CD4-positive, alpha-beta T cell treated with Interleukin-17A for 4 hours (primary cell): Measurements from ENCODE around the gene SLC25A13.

Experiments
- DNase-seq: peaks from one replicate; pipeline ENCODE4 v3.0.0-alpha.2; 2020; ENCODE audit warnings: mixed read lengths

Gene SLC25A13

DNA sequence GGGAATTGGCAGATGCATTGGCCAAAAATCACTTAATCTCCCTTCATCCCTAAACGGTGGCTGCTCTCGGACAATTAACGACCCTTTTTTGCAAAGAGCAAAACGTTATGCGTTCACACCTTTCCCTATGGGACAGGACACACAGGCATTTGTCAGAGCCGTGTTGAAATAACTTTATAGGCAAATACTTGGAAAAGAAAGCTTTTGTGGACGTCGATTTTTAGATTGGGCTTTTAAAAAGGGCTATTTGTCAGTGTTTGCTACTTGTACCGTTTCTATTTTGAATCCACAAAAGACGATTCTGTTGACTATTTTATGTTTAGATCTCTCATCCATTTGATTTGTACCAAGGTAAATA, 245.6 kb downstream of the SLC25A13 start:
- DNase-seq: no peak

DNA sequence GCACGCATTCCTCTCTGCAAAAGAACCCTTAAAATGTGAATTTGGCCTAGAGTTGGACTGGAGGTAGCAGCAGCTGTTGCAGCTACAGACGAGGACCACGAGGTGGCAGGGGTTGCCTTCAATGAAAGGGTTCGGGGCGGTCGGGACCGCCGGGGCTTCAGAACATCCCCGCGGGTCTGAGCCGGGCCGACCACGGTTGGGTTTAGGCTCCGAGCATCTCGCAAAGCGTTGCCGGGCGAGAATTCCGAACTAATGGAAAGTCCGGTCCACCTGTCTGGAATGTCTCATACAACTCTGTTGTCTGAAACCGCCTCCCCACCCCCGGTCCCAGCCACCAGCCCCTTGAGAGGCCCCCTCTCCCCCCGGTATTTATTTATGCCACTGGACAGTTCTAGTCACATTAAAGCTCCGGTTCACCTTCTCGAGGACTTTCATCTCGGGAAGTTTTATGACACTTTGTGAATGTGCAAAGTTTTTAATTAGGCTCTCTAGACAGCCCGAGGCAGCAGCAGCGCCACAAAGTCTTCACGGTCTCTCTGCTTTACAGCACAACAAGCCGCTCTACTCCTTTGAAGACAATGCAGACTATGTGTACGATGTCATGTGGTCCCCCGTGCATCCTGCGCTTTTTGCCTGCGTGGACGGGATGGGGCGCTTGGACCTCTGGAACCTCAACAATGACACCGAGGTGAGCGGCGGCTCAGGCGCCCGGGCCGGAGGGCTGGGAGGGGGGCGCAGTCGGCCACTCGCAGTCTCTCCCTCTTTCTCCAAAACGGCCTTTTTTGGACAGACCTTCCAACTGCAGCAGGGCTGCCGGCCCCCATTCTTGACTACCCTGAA, 246.2 kb downstream of the SLC25A13 start:
- peak; percentile 56 for DNase-seq

GRCh38 chr7:96074871-96075270, 247.0 kb downstream of the SLC25A13 start:
- DNase-seq: no peak
